GM12878 (cell line): ENCODE data around the gene IRGQ. TPM values are rescaled to one million over a fixed set of nuclear protein-coding genes. Genes with fewer than 3 reads are reported as not detected.

Source experiments
- SMARCA5 ChIP-seq: fragments of 450-650 bp; IDR thresholded peaks from 2 replicates; pipeline ENCODE4 v1.6.1; 2017; ENCODE audit warnings: mild to moderate bottlenecking
- polyA plus RNA-seq, 11 experiments: library from polyadenylated mRNA; depleted of rRNA in 4 of 11; unstranded in 6 of 11; stranded (reverse) in 5 of 11; fragments of >200 nt; fragmentation: Nextera tagmentation in 4 of 11; fragmentation: Illumina TruSeq in 1 of 11; extraction: Ambion mirVana in 4 of 11; extraction: Trizol in 1 of 11; gene quantifications; 1 replicate in 1 of 11; 2 replicates in 10 of 11; pipeline versions ENCODE4 v1.2.1 to v1.2.3, GENCODE V29; 2011 to 2016; ENCODE audit warnings: inconsistent platforms in 2 of 11, missing spikeins in 2 of 11, low read depth in 1 of 11
- total RNA-seq, 4 experiments: library from RNA; depleted of rRNA in 3 of 4; stranded (reverse); fragments of >200 nt in 3 of 4; fragmentation: Illumina TruSeq in 1 of 4; extraction: Trizol in 1 of 4; gene quantifications; 2 replicates each; pipeline versions ENCODE4 v1.2.1 to v1.2.3, GENCODE V29; 2013 to 2021
- TF ChIP-seq, protein P1 (sequence below): fragments of 450-650 bp; IDR thresholded peaks from 2 replicates; pipeline ENCODE4 v1.6.1; 2016; ENCODE audit warnings: mild to moderate bottlenecking

The IRGQ gene
- total and polyA plus RNA-seq, 10 of the 15 experiments (the other 5 are each of a cell fraction or from before 2014, with no cell fraction given), result 3.3 to 20.8 (median 9.0) TPM

- TF ChIP-seq, protein P1, sequence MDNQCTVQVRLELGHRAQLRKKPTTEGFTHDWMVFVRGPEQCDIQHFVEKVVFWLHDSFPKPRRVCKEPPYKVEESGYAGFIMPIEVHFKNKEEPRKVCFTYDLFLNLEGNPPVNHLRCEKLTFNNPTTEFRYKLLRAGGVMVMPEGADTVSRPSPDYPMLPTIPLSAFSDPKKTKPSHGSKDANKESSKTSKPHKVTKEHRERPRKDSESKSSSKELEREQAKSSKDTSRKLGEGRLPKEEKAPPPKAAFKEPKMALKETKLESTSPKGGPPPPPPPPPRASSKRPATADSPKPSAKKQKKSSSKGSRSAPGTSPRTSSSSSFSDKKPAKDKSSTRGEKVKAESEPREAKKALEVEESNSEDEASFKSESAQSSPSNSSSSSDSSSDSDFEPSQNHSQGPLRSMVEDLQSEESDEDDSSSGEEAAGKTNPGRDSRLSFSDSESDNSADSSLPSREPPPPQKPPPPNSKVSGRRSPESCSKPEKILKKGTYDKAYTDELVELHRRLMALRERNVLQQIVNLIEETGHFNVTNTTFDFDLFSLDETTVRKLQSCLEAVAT, result no peak
- TF ChIP-seq SMARCA5, result no peak
Measured at GRCh38 chr19:43534816-43535761, 60.8 kb downstream of the IRGQ start (continued).

Other genes with a start within 250 kb of the IRGQ start
Only the 7 nearest of the 18 such genes appear.
- gene ZNF575, start 62.9 kb downstream of the IRGQ start, total RNA-seq (2014; rRNA removed), result 0.44 and 0.96 TPM in 2 replicates
- gene ZNF575, start 62.9 kb downstream of the IRGQ start, total RNA-seq (2014; rRNA removed; fragmentation: Illumina TruSeq; extraction: Trizol), result 0.23 and 0.36 TPM in 2 replicates
- 1.2 and 2.2 TPM in 2 replicates for gene ZNF575, start 62.9 kb downstream of the IRGQ start, total RNA-seq (2021)
- 0.10 and 0.18 TPM in 2 replicates for gene ZNF575, start 62.9 kb downstream of the IRGQ start, polyA plus RNA-seq (2011; rRNA removed)
- 0.10 and 0.54 TPM in 2 replicates for gene ZNF575, start 62.9 kb downstream of the IRGQ start, polyA plus RNA-seq (2014; fragmentation: Illumina TruSeq; extraction: Trizol)
- under 1 TPM; 0.23 to 0.35 TPM for gene ZNF575, start 62.9 kb downstream of the IRGQ start, polyA plus RNA-seq (2014; fragmentation: Nextera tagmentation; extraction: Ambion mirVana)
- gene ZNF575, start 62.9 kb downstream of the IRGQ start, polyA plus RNA-seq (2014; rRNA removed), result 1.3 and 1.4 TPM in 2 replicates
- 1 to 10 TPM; 1.6 to 2.8 TPM for gene ZNF575, start 62.9 kb downstream of the IRGQ start, polyA plus RNA-seq (2016; fragmentation: Nextera tagmentation; extraction: Ambion mirVana)
- 39.3 and 40.1 TPM in 2 replicates for gene XRCC1, start 20.6 kb downstream of the IRGQ start, total RNA-seq (2014; rRNA removed)
- 23.6 and 27.0 TPM in 2 replicates for gene XRCC1, start 20.6 kb downstream of the IRGQ start, total RNA-seq (2014; rRNA removed; fragmentation: Illumina TruSeq; extraction: Trizol)
- 30.0 and 34.8 TPM in 2 replicates for gene XRCC1, start 20.6 kb downstream of the IRGQ start, total RNA-seq (2021)
- gene XRCC1, start 20.6 kb downstream of the IRGQ start, polyA plus RNA-seq (2011; rRNA removed), result 14.0 and 26.8 TPM in 2 replicates
- 16.7 and 32.6 TPM in 2 replicates for gene XRCC1, start 20.6 kb downstream of the IRGQ start, polyA plus RNA-seq (2014; fragmentation: Illumina TruSeq; extraction: Trizol)
- gene XRCC1, start 20.6 kb downstream of the IRGQ start, polyA plus RNA-seq (2014; fragmentation: Nextera tagmentation; extraction: Ambion mirVana), result 1 to 10 TPM; 2.0 to 7.5 TPM
- 43.6 and 55.0 TPM in 2 replicates for gene XRCC1, start 20.6 kb downstream of the IRGQ start, polyA plus RNA-seq (2014; rRNA removed)
- gene XRCC1, start 20.6 kb downstream of the IRGQ start, polyA plus RNA-seq (2016; fragmentation: Nextera tagmentation; extraction: Ambion mirVana), result 10 to 100 TPM; 46.9 to 51.1 TPM
- 5.0 and 10.1 TPM in 2 replicates for gene PINLYP, start 20.3 kb downstream of the IRGQ start, total RNA-seq (2014; rRNA removed)
- gene PINLYP, start 20.3 kb downstream of the IRGQ start, total RNA-seq (2014; rRNA removed; fragmentation: Illumina TruSeq; extraction: Trizol), result 5.9 and 6.3 TPM in 2 replicates
- gene PINLYP, start 20.3 kb downstream of the IRGQ start, total RNA-seq (2021), result 6.4 and 6.9 TPM in 2 replicates
- 0.65 and 1.0 TPM in 2 replicates for gene PINLYP, start 20.3 kb downstream of the IRGQ start, polyA plus RNA-seq (2011; rRNA removed)
- gene PINLYP, start 20.3 kb downstream of the IRGQ start, polyA plus RNA-seq (2014; fragmentation: Illumina TruSeq; extraction: Trizol), result 12.8 and 13.7 TPM in 2 replicates
- 10 to 100 TPM; 23.0 to 26.9 TPM for gene PINLYP, start 20.3 kb downstream of the IRGQ start, polyA plus RNA-seq (2014; fragmentation: Nextera tagmentation; extraction: Ambion mirVana)
- 12.2 and 12.7 TPM in 2 replicates for gene PINLYP, start 20.3 kb downstream of the IRGQ start, polyA plus RNA-seq (2014; rRNA removed)
- 10 to 100 TPM; 10.6 to 12.4 TPM for gene PINLYP, start 20.3 kb downstream of the IRGQ start, polyA plus RNA-seq (2016; fragmentation: Nextera tagmentation; extraction: Ambion mirVana)
- 12.6 and 13.4 TPM in 2 replicates for gene ZNF576, start 461 bp upstream of the IRGQ start, total RNA-seq (2014; rRNA removed)
- 8.6 and 9.6 TPM in 2 replicates for gene ZNF576, start 461 bp upstream of the IRGQ start, total RNA-seq (2014; rRNA removed; fragmentation: Illumina TruSeq; extraction: Trizol)
- 17.9 and 18.8 TPM in 2 replicates for gene ZNF576, start 461 bp upstream of the IRGQ start, total RNA-seq (2021)
- 4.9 and 8.1 TPM in 2 replicates for gene ZNF576, start 461 bp upstream of the IRGQ start, polyA plus RNA-seq (2011; rRNA removed)
- gene ZNF576, start 461 bp upstream of the IRGQ start, polyA plus RNA-seq (2014; fragmentation: Illumina TruSeq; extraction: Trizol), result 3.6 and 7.4 TPM in 2 replicates
- gene ZNF576, start 461 bp upstream of the IRGQ start, polyA plus RNA-seq (2014; fragmentation: Nextera tagmentation; extraction: Ambion mirVana), result 10 to 100 TPM; 13.2 to 15.2 TPM
- gene ZNF576, start 461 bp upstream of the IRGQ start, polyA plus RNA-seq (2014; rRNA removed), result 18.5 and 18.6 TPM in 2 replicates
- 10 to 100 TPM; 29.5 to 29.8 TPM for gene ZNF576, start 461 bp upstream of the IRGQ start, polyA plus RNA-seq (2016; fragmentation: Nextera tagmentation; extraction: Ambion mirVana)
- 0.06 and 0.11 TPM in 2 replicates for gene SRRM5, start 16.0 kb upstream of the IRGQ start, total RNA-seq (2014; rRNA removed)
- 0.18 TPM in 2 replicates for gene SRRM5, start 16.0 kb upstream of the IRGQ start, total RNA-seq (2014; rRNA removed; fragmentation: Illumina TruSeq; extraction: Trizol)
- gene SRRM5, start 16.0 kb upstream of the IRGQ start, total RNA-seq (2021), result 0.08 and 0.19 TPM in 2 replicates
- 0.11 TPM in 1 of 2 replicates, not detected in the other for gene SRRM5, start 16.0 kb upstream of the IRGQ start, polyA plus RNA-seq (2011; rRNA removed)
- 0.16 and 0.31 TPM in 2 replicates for gene SRRM5, start 16.0 kb upstream of the IRGQ start, polyA plus RNA-seq (2014; fragmentation: Illumina TruSeq; extraction: Trizol)
- gene SRRM5, start 16.0 kb upstream of the IRGQ start, polyA plus RNA-seq (2014; fragmentation: Nextera tagmentation; extraction: Ambion mirVana), result not detected
- 0.32 and 0.43 TPM in 2 replicates for gene SRRM5, start 16.0 kb upstream of the IRGQ start, polyA plus RNA-seq (2014; rRNA removed)
- gene SRRM5, start 16.0 kb upstream of the IRGQ start, polyA plus RNA-seq (2016; fragmentation: Nextera tagmentation; extraction: Ambion mirVana), result under 1 TPM; 0.37 to 0.38 TPM
- gene ZNF428, start 23.5 kb upstream of the IRGQ start, total RNA-seq (2014; rRNA removed), result 49.8 and 56.1 TPM in 2 replicates
- 13.8 and 17.5 TPM in 2 replicates for gene ZNF428, start 23.5 kb upstream of the IRGQ start, total RNA-seq (2014; rRNA removed; fragmentation: Illumina TruSeq; extraction: Trizol)
- 47.6 and 48.5 TPM in 2 replicates for gene ZNF428, start 23.5 kb upstream of the IRGQ start, total RNA-seq (2021)
- gene ZNF428, start 23.5 kb upstream of the IRGQ start, polyA plus RNA-seq (2011; rRNA removed), result 8.8 and 13.9 TPM in 2 replicates
- 3.2 and 10.6 TPM in 2 replicates for gene ZNF428, start 23.5 kb upstream of the IRGQ start, polyA plus RNA-seq (2014; fragmentation: Illumina TruSeq; extraction: Trizol)
- under 1 TPM; 0.27 to 0.38 TPM for gene ZNF428, start 23.5 kb upstream of the IRGQ start, polyA plus RNA-seq (2014; fragmentation: Nextera tagmentation; extraction: Ambion mirVana)
- gene ZNF428, start 23.5 kb upstream of the IRGQ start, polyA plus RNA-seq (2014; rRNA removed), result 57.8 and 62.8 TPM in 2 replicates
- gene ZNF428, start 23.5 kb upstream of the IRGQ start, polyA plus RNA-seq (2016; fragmentation: Nextera tagmentation; extraction: Ambion mirVana), result 10 to 100 TPM; 23.3 to 24.9 TPM
- gene CADM4, start 43.7 kb upstream of the IRGQ start, total RNA-seq (2014; rRNA removed), result 0.05 and 0.11 TPM in 2 replicates
- 0.09 TPM in 1 of 2 replicates, not detected in the other for gene CADM4, start 43.7 kb upstream of the IRGQ start, total RNA-seq (2014; rRNA removed; fragmentation: Illumina TruSeq; extraction: Trizol)
- gene CADM4, start 43.7 kb upstream of the IRGQ start, total RNA-seq (2021), result 0.11 TPM in 1 of 2 replicates, not detected in the other
- not detected in 2 replicates for gene CADM4, start 43.7 kb upstream of the IRGQ start, polyA plus RNA-seq (2011; rRNA removed)
- gene CADM4, start 43.7 kb upstream of the IRGQ start, polyA plus RNA-seq (2014; fragmentation: Illumina TruSeq; extraction: Trizol), result 0.04 TPM in 1 of 2 replicates, not detected in the other
- not detected for gene CADM4, start 43.7 kb upstream of the IRGQ start, polyA plus RNA-seq (2014; fragmentation: Nextera tagmentation; extraction: Ambion mirVana)
- 0.06 TPM in 1 of 2 replicates, not detected in the other for gene CADM4, start 43.7 kb upstream of the IRGQ start, polyA plus RNA-seq (2014; rRNA removed)
- under 1 TPM; 0.08 to 0.12 TPM for gene CADM4, start 43.7 kb upstream of the IRGQ start, polyA plus RNA-seq (2016; fragmentation: Nextera tagmentation; extraction: Ambion mirVana)